CD14-positive monocyte (primary cell): ENCODE results near the gene TFDP2. TPM values are rescaled to one million over a fixed set of nuclear protein-coding genes. Genes with fewer than 3 reads are reported as not detected.

Experiments used
- DNase-seq, 3 donors: peaks; one replicate each; pipeline ENCODE4 v3.0.0-alpha.2; 2011 to 2022
- H2AFZ ChIP-seq: 2 replicates; pipeline ENCODE4 v1.6.0; 2012; ENCODE audit warnings: mild to moderate bottlenecking, low read depth, low read length, inconsistent platforms; ENCODE audit not compliant: insufficient read depth, poor library complexity, severe bottlenecking
- H3K27ac ChIP-seq, 2 donors: 1 replicate in 1 of 2; 2 replicates in 1 of 2; pipeline ENCODE4 v1.5.1; 2012 to 2013; ENCODE audit warnings: low read length in 2 of 2, control low read depth in 1 of 2, inconsistent platforms in 1 of 2, low read depth in 1 of 2, mild to moderate bottlenecking in 1 of 2
- H3K27me3 ChIP-seq, 2 donors: one replicate each; pipeline versions ENCODE4 v1.6.0 to v1.6.1; 2011 to 2013; ENCODE audit warnings: low read length in 2 of 2; ENCODE audit not compliant: control insufficient read depth in 2 of 2, insufficient read depth in 2 of 2
- H3K36me3 ChIP-seq, 2 donors: replicated peaks in 1 of 2; 1 replicate in 1 of 2; 2 replicates in 1 of 2; pipeline versions ENCODE4 v1.5.1 to v1.6.1; 2012 to 2013; ENCODE audit warnings: low read length in 2 of 2, control low read depth in 1 of 2, inconsistent platforms in 1 of 2, mild to moderate bottlenecking in 1 of 2; ENCODE audit not compliant: insufficient read depth in 2 of 2, control insufficient read depth in 1 of 2
- H3K4me1 ChIP-seq, 2 donors: 1 replicate in 1 of 2; 2 replicates in 1 of 2; pipeline versions ENCODE4 v1.5.1 to v1.6.1; 2012 to 2013; ENCODE audit warnings: low read length in 2 of 2, control low read depth in 1 of 2, inconsistent platforms in 1 of 2, mild to moderate bottlenecking in 1 of 2, moderate library complexity in 1 of 2; ENCODE audit not compliant: insufficient read depth in 2 of 2, control insufficient read depth in 1 of 2
- H3K4me2 ChIP-seq: replicated peaks from 2 replicates; pipeline ENCODE3; 2012; ENCODE audit warnings: low read length, moderate library complexity, mild to moderate bottlenecking; ENCODE audit not compliant: poor library complexity, severe bottlenecking; ENCODE audit errors: extremely low read depth
- H3K4me3 ChIP-seq, 3 experiments: fragments of 200-600 bp in 1 of 3; sonication (generic) in 1 of 3; replicated peaks in 1 of 3; 1 replicate in 2 of 3; 2 replicates in 1 of 3; pipeline ENCODE4 v1.5.1; 2011 to 2013; ENCODE audit warnings: low read length in 3 of 3, mild to moderate bottlenecking in 3 of 3, control low read depth in 2 of 3, low read depth in 2 of 3, inconsistent platforms in 1 of 3, moderate library complexity in 1 of 3
- H3K79me2 ChIP-seq: 2 replicates; pipeline ENCODE4 v1.6.0; 2012; ENCODE audit warnings: mild to moderate bottlenecking, control low read depth, inconsistent platforms, low read length, moderate library complexity; ENCODE audit not compliant: insufficient read depth
- H3K9ac ChIP-seq: 2 replicates; pipeline ENCODE4 v1.6.0; 2017; ENCODE audit warnings: low read length, mild to moderate bottlenecking; ENCODE audit not compliant: insufficient read depth, poor library complexity, severe bottlenecking
- H3K9me3 ChIP-seq, 2 donors: replicated peaks in 1 of 2; 1 replicate in 1 of 2; 2 replicates in 1 of 2; pipeline versions ENCODE4 v1.5.1 to v1.6.1; 2012 to 2013; ENCODE audit warnings: low read length in 2 of 2, control low read depth in 1 of 2; ENCODE audit not compliant: control insufficient read depth in 1 of 2, insufficient read depth in 1 of 2
- H4K20me1 ChIP-seq: 2 replicates; pipeline ENCODE4 v1.6.0; 2012; ENCODE audit warnings: mild to moderate bottlenecking, low read length, control low read depth, moderate library complexity; ENCODE audit not compliant: insufficient read depth
- H3K27ac Mint-ChIP-seq, 7 donors: one replicate each; pipeline ENCODE4 v1.8.0; 2020; ENCODE audit warnings: mild to moderate bottlenecking in 7 of 7, mixed read lengths in 7 of 7, moderate library complexity in 6 of 7, inconsistent platforms in 2 of 7
- H3K27me3 Mint-ChIP-seq, 3 donors: one replicate each; pipeline ENCODE4 v1.8.0; 2021 to 2022; ENCODE audit warnings: low read depth in 3 of 3, mild to moderate bottlenecking in 3 of 3, mixed read lengths in 3 of 3, moderate library complexity in 3 of 3, inconsistent platforms in 1 of 3
- H3K36me3 Mint-ChIP-seq, 2 donors: one replicate each; pipeline ENCODE4 v1.8.0; 2020; ENCODE audit warnings: mixed read lengths in 2 of 2, inconsistent platforms in 1 of 2, mild to moderate bottlenecking in 1 of 2
- H3K4me1 Mint-ChIP-seq: one replicate; pipeline ENCODE4 v1.8.0; 2020; ENCODE audit warnings: mild to moderate bottlenecking, mixed read lengths
- H3K4me3 Mint-ChIP-seq, 2 donors: one replicate each; pipeline ENCODE4 v1.8.0; 2020; ENCODE audit warnings: mild to moderate bottlenecking in 2 of 2, mixed read lengths in 2 of 2, moderate library complexity in 1 of 2
- H3K9me3 Mint-ChIP-seq, 7 donors: one replicate each; pipeline ENCODE4 v1.8.0; 2020 to 2022; ENCODE audit warnings: mixed read lengths in 7 of 7, mild to moderate bottlenecking in 6 of 7, moderate library complexity in 6 of 7, inconsistent platforms in 2 of 7
- WGBS: methylation state at CpG from one replicate; pipeline ENCODE4 v1.1.5; 2013; ENCODE audit warnings: missing lambda C conversion rate; ENCODE audit not compliant: insufficient coverage; 5-methylcytosine and 5-hydroxymethylcytosine counted together
- intact Hi-C, 2 donors: fragments of 100-400 bp; cut with micrococcal nuclease; formaldehyde crosslinking; loops; one replicate each; pipeline versions ENCODE4 v1.15.0 to v1.15.1; 2023
- polyA plus RNA-seq, 3 donors: library from polyadenylated mRNA; depleted of rRNA in 1 of 3; unstranded in 2 of 3; stranded (reverse) in 1 of 3; fragments of 300-500 nt in 2 of 3; fragments of >200 nt in 1 of 3; fragmentation: Illumina TruSeq in 2 of 3; gene quantifications; 1 replicate in 2 of 3; 2 replicates in 1 of 3; pipeline ENCODE4 v1.2.3, GENCODE V29; 2012 to 2021
- TF ChIP-seq, protein P1 (sequence below): fragments of 200-600 bp; IDR thresholded peaks from one replicate; pipeline ENCODE4 v1.8.0; 2022; ENCODE audit warnings: antibody characterized with exemption, mild to moderate bottlenecking

TFDP2 gene
- polyA plus RNA-seq, 3 donors = 1.1 to 3.5 (median 1.7) TPM

DNA sequence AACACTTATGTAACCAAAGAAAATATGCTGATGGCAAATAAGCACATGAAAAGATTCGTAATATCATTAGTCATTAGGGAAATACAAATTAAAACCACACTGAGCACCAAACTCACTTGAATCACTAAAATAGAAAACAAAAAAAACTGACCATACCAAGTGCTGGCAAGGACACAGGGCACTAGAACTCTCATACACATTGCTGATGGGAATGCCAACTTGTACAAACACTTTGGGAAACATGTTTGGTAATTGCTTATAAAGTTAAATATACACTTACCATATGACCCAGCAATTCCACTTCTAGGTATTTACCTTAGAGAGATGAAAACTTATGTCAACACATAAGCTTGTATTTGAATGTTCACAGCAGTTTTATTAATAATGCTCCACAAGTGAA lies 95.5 kb downstream of the TFDP2 start:
- no peaks in the 10 kb centered on the region for H3K36me3 ChIP-seq
- no peaks in the 10 kb centered on the region for H3K4me1 ChIP-seq
- Mint-ChIP-seq H3K27ac (peak overlapping the region in 1 of 7 donors; percentile 25), H3K36me3 (no peaks in the 10 kb centered on the region), H3K4me1 (peaks cover 2% of the 10 kb centered on the region), H3K27me3 (no peaks in the 10 kb centered on the region), H3K9me3 (peaks cover 2 to 13% (median 6%) of the 10 kb centered on the region in 7 donors), H3K4me3 (no peak overlapping the region)
- WGBS = no CpG with 5 or more reads among the region's 1 CpG
- TF ChIP-seq, protein P1, sequence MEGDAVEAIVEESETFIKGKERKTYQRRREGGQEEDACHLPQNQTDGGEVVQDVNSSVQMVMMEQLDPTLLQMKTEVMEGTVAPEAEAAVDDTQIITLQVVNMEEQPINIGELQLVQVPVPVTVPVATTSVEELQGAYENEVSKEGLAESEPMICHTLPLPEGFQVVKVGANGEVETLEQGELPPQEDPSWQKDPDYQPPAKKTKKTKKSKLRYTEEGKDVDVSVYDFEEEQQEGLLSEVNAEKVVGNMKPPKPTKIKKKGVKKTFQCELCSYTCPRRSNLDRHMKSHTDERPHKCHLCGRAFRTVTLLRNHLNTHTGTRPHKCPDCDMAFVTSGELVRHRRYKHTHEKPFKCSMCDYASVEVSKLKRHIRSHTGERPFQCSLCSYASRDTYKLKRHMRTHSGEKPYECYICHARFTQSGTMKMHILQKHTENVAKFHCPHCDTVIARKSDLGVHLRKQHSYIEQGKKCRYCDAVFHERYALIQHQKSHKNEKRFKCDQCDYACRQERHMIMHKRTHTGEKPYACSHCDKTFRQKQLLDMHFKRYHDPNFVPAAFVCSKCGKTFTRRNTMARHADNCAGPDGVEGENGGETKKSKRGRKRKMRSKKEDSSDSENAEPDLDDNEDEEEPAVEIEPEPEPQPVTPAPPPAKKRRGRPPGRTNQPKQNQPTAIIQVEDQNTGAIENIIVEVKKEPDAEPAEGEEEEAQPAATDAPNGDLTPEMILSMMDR = no peak
- intact Hi-C loops = no loop called here
- H3K4me3 ChIP-seq = no peak overlapping the region
- no peak overlapping the region for H3K4me2 ChIP-seq
- no peaks in the 10 kb centered on the region for H3K79me2 ChIP-seq
- H3K27ac ChIP-seq = no peak overlapping the region
- no peak overlapping the region for H3K9ac ChIP-seq
- no peak overlapping the region for H2AFZ ChIP-seq
- H4K20me1 ChIP-seq = no peaks in the 10 kb centered on the region
- no peak for DNase-seq
- no peaks in the 10 kb centered on the region for H3K27me3 ChIP-seq
- no peaks in the 10 kb centered on the region for H3K9me3 ChIP-seq

DNA sequence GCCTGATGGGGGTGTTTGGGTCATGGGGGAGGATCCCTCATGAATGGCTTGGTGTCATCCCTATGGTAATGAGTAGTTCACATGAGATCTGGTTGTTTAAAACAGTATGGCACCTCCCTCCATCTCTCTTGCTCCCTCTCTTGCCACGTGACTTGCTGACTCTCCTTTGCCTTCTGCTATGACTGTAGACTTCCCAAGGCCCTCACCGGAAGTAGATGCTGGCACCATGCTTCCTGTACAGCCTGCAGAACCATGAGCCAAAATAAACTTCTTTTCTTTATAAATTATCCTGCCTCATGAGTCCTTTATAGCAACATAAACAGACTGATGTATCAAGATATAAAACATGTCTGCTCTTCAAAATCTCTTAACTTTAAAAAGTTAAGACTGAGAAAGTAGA lies 96.1 kb downstream of the TFDP2 start:
- no peak for DNase-seq
- no peak overlapping the region for H3K4me2 ChIP-seq
- WGBS = 13% methylated on average over 2 of the region's 2 CpGs
- TF ChIP-seq, protein P1 = no peak
- Mint-ChIP-seq H3K27ac (no peak overlapping the region), H3K4me1 (peaks cover 2% of the 10 kb centered on the region), H3K27me3 (no peaks in the 10 kb centered on the region), H3K4me3 (no peak overlapping the region), H3K9me3 (peaks cover 2 to 13% (median 6%) of the 10 kb centered on the region in 7 donors), H3K36me3 (no peaks in the 10 kb centered on the region)
- H3K79me2 ChIP-seq = no peaks in the 10 kb centered on the region
- no peak overlapping the region for H3K9ac ChIP-seq
- no peaks in the 10 kb centered on the region for H3K36me3 ChIP-seq
- no peak overlapping the region for H2AFZ ChIP-seq
- H3K27me3 ChIP-seq = no peaks in the 10 kb centered on the region
- no peaks in the 10 kb centered on the region for H3K9me3 ChIP-seq
- no peak overlapping the region for H3K4me3 ChIP-seq
- no peaks in the 10 kb centered on the region for H3K4me1 ChIP-seq
- intact Hi-C loops = no loop called here
- no peak overlapping the region for H3K27ac ChIP-seq
- no peaks in the 10 kb centered on the region for H4K20me1 ChIP-seq
